SK-N-SH (cell line): ENCODE measurements around the gene GSG1.

Experiments
- CTCF ChIP-seq: fragments of 200-600 bp; sonication (generic); IDR thresholded peaks from 2 replicates; pipeline ENCODE4 v1.6.1; 2017; ENCODE audit warnings: antibody characterized with exemption, mild to moderate bottlenecking, moderate library complexity
- EP300 ChIP-seq, 2 experiments: IDR thresholded peaks; 2 replicates each; pipeline versions ENCODE4 v1.4.0 to v1.6.1; 2012; ENCODE audit warnings: borderline replicate concordance in 1 of 2, low read depth in 1 of 2, low read length in 1 of 2
- GABPA ChIP-seq: IDR thresholded peaks from 2 replicates; pipeline ENCODE4 v1.4.0; 2012; ENCODE audit warnings: low read depth, mild to moderate bottlenecking
- IRF3 ChIP-seq: fragments of 150-350 bp; IDR thresholded peaks from 2 replicates; pipeline ENCODE4 v1.6.1; 2016; ENCODE audit warnings: mild to moderate bottlenecking, low read depth, low read length
- MXI1 ChIP-seq: IDR thresholded peaks from 2 replicates; pipeline ENCODE4 v1.6.1; 2012; ENCODE audit warnings: mild to moderate bottlenecking, low read depth, low read length, improper control_type of control experiment
- RCOR1 ChIP-seq: fragments of 150-350 bp; IDR thresholded peaks from 2 replicates; pipeline ENCODE4 v1.6.1; 2017; ENCODE audit warnings: antibody characterized with exemption, low read length
- RFX5 ChIP-seq: IDR thresholded peaks from 2 replicates; pipeline ENCODE4 v1.6.1; 2012; ENCODE audit warnings: mild to moderate bottlenecking, improper control_type of control experiment, low read length
- TAF1 ChIP-seq: IDR thresholded peaks from 2 replicates; pipeline ENCODE4 v1.6.1; 2012; ENCODE audit warnings: low read depth, mild to moderate bottlenecking, low read length, moderate library complexity, borderline replicate concordance
- TF ChIP-seq, protein P1 (sequence below): IDR thresholded peaks from 2 replicates; pipeline ENCODE4 v1.6.1; 2012; ENCODE audit warnings: mild to moderate bottlenecking, low read depth, low read length, moderate library complexity
- TF ChIP-seq, protein P2 (sequence below): IDR thresholded peaks from 2 replicates; pipeline ENCODE4 v1.4.0; 2012; ENCODE audit warnings: low read depth, borderline replicate concordance

DNA sequence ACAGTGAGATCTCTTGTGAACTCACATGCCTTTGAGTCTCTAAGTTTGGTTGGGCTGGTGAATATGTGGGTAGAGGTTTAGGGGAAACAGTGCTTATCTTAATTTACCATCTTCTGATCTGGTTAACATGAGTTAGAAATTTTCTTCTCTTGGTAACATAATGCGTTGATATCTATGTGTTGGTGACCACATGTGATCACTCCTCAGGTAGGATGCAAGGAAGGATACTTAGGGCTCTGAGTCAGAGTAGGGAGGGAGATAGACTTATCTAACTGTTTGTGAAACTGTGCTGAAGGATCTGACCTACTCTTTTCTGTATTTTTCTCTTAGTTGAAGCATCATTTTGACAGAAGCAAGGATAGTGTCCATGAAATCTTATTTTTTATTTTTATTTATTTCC is 36.1 kb downstream of the GSG1 start:
- TF ChIP-seq, protein P1, sequence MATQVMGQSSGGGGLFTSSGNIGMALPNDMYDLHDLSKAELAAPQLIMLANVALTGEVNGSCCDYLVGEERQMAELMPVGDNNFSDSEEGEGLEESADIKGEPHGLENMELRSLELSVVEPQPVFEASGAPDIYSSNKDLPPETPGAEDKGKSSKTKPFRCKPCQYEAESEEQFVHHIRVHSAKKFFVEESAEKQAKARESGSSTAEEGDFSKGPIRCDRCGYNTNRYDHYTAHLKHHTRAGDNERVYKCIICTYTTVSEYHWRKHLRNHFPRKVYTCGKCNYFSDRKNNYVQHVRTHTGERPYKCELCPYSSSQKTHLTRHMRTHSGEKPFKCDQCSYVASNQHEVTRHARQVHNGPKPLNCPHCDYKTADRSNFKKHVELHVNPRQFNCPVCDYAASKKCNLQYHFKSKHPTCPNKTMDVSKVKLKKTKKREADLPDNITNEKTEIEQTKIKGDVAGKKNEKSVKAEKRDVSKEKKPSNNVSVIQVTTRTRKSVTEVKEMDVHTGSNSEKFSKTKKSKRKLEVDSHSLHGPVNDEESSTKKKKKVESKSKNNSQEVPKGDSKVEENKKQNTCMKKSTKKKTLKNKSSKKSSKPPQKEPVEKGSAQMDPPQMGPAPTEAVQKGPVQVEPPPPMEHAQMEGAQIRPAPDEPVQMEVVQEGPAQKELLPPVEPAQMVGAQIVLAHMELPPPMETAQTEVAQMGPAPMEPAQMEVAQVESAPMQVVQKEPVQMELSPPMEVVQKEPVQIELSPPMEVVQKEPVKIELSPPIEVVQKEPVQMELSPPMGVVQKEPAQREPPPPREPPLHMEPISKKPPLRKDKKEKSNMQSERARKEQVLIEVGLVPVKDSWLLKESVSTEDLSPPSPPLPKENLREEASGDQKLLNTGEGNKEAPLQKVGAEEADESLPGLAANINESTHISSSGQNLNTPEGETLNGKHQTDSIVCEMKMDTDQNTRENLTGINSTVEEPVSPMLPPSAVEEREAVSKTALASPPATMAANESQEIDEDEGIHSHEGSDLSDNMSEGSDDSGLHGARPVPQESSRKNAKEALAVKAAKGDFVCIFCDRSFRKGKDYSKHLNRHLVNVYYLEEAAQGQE: no peak
- TF ChIP-seq CTCF (no peak), MXI1 (no peak), RFX5 (no peak), TAF1 (no peak), IRF3 (no peak), RCOR1 (no peak), EP300 (IDR thresholded peaks at IDR 0.05; ENCODE audit: borderline replicate concordance in 1 of 2, low read depth in 1 of 2, low read length in 1 of 2) (no peak), GABPA (no peak)
- TF ChIP-seq, protein P2, sequence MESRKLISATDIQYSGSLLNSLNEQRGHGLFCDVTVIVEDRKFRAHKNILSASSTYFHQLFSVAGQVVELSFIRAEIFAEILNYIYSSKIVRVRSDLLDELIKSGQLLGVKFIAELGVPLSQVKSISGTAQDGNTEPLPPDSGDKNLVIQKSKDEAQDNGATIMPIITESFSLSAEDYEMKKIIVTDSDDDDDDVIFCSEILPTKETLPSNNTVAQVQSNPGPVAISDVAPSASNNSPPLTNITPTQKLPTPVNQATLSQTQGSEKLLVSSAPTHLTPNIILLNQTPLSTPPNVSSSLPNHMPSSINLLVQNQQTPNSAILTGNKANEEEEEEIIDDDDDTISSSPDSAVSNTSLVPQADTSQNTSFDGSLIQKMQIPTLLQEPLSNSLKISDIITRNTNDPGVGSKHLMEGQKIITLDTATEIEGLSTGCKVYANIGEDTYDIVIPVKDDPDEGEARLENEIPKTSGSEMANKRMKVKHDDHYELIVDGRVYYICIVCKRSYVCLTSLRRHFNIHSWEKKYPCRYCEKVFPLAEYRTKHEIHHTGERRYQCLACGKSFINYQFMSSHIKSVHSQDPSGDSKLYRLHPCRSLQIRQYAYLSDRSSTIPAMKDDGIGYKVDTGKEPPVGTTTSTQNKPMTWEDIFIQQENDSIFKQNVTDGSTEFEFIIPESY: no peak
